Cerebellar cortex (tissue), 1 donor: ENCODE results near the gene TAMM41.
A peak's percentile ranks its signal among the peaks of the same experiment; 100 is the strongest.
"Not testable (repeated sequence)": the region's sequence is repeated elsewhere in the genome, so short reads cannot be mapped to it uniquely, and the experiment has no call there.

Experiments used
- DNase-seq: peaks from one replicate; pipeline ENCODE4 v3.0.0-alpha.2; 2015; ENCODE audit warnings: low spot score

The TAMM41 gene, protein sequence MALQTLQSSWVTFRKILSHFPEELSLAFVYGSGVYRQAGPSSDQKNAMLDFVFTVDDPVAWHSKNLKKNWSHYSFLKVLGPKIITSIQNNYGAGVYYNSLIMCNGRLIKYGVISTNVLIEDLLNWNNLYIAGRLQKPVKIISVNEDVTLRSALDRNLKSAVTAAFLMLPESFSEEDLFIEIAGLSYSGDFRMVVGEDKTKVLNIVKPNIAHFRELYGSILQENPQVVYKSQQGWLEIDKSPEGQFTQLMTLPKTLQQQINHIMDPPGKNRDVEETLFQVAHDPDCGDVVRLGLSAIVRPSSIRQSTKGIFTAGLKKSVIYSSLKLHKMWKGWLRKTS

DNA sequence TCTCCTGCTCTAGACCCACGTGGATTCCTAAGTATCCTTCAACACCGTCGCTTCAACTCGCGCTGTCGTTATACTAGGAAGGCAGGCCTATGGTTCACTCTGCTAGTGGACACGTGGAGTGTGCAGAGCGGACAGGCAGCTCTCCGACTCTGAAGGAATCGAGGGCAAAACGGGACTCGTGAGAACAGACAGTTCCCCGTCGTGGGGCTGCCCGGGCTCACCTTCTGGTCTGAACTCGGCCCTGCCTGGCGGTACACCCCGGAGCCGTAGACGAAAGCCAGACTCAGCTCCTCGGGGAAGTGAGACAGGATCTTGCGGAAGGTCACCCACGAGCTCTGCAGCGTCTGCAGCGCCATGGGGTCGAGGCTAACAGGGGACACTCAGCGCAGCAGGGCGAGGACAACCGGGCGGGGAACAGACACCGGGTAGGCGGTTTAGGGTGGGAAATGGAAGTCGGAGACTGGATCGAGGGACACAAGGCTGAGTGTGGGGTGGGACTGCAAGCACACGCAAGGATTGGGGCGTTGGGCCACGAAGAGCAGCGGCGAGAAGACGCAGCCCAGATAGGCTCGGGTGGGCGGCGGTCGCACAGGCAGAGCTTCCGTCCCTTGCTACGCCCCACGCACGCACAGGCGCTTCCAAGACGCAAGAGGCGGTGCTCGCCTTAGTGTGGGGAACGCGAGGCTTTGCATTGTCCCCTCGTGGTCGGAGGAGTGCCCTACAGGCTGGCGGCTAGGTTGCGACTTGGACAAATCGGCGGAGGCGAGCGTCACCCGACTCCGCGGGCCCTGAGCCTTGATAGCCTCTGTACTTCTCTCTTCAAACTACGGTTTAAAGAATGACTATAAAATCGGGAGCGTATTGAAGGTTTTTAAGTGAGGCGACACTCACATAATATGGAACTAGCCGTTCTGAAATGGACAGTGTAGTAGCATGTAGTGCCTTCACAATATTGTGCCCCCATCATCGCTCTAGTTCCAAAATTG lies at the start of gene TAMM41:
TSS of gene TAMM41 (minus strand) at position 605 of the 986 bp plus-strand sequence. CDS start at position 356, 249 bp downstream.
- peak; percentile 94 for DNase-seq

DNA sequence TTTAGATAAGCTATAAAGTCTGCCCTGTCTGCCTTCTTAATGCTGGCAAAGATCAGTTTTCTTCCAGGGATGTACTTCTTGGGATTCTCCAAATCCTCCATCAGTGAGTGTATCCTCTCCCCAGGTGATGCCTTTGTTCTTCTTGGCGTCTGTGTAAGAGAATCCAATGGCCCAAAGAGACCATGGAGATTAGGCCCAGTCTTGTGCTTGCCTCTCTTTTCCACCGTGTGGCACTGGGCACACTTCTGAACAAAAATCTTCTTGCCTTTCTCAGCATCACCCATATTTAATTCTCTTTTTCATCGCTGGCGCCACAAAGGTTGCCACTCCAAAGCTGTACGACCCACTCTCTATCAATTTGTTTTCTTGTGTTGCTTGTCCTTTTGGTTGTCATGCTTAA lies 32.2 kb upstream of the TAMM41 start:
- DNase-seq: no peak

DNA sequence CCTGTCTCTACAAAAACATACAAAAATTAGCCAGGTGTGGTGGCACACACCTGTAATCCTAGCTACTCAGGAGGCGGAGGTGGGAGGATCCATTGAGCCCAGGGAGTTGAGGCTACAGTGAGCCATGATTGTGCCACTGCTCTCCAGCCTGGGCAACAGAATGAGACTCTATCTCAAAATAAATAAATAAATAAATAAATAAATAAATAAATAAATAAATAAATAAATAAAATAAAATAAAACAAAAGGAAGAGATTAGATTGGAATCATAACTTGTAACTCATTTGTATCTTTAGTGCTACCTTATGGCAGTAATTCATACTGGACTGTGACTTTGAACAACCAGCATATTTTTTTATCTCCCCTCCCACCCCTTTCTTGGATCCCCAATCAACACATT lies 28.0 kb upstream of the TAMM41 start:
- DNase-seq: not testable (repeated sequence)

DNA sequence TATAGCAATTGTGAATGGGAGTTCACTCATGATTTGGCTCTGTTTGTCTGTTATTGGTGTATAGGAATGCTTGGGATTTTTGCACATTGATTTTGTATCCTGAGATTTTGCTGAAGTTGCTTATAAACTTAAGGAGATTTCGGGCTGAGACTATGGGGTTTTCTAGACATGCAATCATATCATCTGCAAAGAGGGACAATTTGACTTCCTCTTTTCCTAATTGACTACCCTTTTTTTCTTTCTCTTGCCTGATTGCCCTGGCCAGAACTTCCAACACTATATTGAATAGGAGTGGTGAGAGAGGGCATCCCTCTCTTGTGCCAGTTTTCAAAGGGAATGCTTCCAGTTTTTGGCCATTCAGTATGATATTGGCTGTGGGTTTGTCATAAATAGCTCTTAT lies 17.1 kb upstream of the TAMM41 start:
- DNase-seq: not testable (repeated sequence)

DNA sequence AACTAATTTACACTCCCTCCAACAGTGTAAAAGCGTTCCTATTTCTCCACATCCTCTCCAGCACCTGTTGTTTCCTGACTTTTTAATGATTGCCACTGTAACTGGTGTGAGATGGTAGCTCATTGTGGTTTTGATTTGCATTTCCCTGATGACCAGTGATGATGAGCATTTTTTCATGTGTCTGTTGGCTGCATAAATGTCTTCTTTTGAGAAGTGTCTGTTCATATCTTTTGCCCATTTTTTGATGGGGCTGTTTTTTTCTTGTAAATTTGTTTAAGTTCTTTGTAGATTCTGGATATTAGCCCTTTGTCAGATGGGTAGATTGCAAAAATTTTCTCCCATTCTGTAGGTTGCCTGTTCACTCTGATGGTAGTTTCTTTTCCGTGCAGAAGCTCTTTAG lies 15.9 kb upstream of the TAMM41 start:
- DNase-seq: not testable (repeated sequence)

DNA sequence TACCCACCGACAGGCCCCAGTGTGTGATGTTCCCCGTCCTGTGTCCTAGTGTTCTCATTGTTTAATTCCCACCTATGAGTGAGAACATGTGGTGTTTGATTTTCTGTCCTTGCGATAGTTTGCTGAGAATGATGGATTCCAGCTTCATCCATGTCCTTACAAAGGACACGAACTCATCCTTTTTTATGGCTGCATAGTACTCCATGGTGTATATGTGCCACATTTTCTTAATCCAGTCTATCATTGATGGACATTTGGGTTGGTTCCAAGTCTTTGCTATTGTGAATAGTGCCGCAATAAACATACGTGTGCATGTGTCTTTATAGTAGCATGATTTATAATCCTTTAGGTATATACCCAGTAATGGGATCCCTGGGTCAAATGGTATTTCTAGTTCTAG lies 15.5 kb upstream of the TAMM41 start:
- DNase-seq: not testable (repeated sequence)

DNA sequence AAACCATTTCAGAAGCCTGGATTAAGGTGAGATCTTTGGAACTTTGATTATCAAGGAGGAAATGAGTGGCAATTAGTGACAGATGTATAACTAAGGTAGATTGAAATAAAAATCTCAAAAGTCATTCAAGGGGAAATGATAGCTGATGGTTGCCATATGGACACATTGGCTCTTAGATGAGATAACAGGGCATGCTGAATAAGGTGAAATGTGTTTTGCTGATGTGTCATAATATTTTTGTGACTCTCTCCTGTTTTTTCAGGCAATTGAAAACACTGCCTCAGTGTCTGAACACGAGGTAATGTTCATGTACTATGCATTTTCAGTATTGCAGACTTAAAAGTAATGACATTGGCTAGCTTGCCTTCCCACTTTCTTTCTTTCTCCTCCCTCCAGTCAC lies 13.5 kb upstream of the TAMM41 start:
- peak; percentile 66 for DNase-seq

DNA sequence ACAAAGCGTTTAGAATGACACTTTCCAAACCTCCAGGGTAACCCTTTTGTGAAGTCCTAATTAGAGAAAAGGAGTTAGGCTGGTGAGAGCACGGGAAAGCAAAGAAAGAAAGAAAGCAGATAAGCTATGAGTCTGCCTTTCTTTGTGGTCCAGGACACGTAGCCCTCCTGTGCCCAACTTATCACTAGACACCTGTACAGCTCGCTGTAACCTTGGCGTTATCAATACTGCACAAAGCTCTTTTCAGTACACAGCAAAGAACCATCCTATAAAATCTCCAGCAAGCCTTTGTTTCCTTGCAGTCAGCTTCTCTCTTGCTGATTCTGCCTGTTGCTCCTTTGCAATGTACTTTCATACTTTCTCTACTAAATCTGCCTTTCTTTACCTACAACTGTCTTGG lies 6.8 kb upstream of the TAMM41 start:
- DNase-seq: no peak

DNA sequence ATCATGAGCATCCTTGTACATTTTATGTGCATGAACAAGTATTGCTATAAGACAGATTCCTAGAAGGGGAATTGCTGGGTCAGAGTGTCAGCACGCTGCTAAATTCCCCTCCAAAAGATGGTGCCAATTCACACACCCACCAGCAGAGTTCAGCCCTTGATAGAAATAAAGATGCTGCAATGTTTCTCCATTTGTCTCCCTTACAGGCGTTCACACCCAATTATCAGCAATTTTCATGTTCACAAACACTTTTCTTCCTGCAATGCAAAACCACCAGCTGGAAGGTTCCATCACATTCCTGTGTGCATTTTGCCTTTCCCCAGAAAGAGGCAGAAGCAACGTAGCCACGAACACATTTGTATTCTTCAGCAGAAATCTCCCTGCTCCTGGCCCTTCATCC lies 3.3 kb upstream of the TAMM41 start:
- peak; percentile 35 for DNase-seq

DNA sequence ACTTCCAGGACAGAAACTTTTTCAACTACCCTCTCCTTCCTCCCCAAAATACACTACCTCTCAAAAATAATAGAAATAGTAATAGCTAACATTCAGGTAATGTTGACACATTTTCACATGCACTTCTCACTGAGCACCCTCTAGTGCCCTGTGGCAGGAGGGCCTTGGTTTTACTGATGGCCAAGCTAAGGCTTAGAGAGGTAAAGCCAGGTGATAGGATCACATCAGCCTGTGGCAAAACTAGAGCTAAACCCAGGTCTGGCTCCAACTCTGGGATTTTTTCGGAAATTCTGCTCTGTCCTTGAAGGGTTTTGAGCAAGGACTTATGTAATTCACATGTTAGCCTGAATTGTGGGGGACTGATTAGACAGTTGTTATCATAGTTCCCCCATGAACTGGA lies 922 bp upstream of the TAMM41 start:
- peak; percentile 24 for DNase-seq

DNA sequence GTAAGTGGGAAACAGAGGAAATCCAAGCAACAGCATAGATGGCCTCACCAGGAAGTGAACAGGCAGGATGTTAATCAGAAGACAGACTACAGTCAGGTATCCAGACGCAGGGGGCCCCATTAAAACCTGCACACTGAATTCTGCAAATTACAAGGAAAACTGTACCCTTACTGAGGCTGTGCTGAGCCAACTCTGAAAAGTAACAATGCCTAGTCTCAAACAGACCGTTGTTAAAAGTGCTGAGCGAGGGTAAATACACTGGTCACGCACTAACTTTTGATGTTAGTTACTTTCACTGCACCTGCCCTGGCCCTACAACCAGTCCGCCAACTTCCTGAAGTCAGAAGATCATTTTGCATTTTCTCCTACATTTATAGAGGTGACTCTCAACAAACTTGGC lies 1.0 kb downstream of the TAMM41 start:
- DNase-seq: no peak

DNA sequence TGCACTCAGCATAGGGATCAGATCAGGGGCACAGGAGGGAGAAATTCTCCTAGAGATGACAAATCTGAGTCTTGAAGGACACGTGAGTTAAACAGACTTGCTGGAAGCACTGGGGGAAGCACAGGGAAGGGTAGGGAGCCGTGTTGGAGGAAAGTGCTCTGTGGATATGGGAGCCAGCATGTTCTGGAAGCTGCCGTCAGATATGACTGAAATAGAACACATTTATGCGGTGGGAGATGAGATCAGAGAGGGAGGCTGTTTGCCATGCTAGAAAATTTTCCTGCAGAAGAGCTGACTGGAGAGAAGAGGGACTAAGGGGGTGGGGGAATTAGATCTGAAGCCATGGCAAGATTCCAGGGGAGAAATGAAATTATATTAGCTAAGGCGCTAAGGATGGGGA lies 1.8 kb downstream of the TAMM41 start:
- DNase-seq: no peak

DNA sequence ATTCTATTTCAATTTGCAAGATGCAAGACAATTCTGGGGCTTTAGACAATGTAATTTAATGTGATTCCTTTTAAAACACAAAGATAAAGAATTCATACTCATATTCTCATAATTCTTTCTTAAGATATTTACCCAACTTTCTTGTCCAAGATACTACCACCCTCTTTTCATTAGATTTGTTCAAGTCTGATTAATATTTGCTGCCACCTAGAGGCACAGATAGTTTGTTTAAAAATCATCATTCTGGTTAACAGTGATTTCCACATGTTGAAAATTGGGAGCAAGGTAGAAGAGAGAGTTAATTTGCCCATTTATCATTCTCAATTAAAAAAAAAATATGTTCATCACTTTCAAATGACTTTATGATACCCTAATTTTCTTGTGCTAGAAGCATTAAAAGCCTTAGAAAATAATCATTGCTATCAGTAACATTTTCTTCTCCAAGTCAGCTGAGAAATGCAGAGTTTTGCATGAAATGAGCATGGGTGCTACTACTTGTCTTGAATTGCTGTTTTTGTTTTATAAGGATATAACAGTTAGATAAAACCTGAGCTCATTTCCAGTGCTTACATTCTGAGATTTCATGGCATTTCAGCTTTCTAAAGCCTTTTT lies 11.6 kb downstream of the TAMM41 start:
- DNase-seq: peak; percentile 54

DNA sequence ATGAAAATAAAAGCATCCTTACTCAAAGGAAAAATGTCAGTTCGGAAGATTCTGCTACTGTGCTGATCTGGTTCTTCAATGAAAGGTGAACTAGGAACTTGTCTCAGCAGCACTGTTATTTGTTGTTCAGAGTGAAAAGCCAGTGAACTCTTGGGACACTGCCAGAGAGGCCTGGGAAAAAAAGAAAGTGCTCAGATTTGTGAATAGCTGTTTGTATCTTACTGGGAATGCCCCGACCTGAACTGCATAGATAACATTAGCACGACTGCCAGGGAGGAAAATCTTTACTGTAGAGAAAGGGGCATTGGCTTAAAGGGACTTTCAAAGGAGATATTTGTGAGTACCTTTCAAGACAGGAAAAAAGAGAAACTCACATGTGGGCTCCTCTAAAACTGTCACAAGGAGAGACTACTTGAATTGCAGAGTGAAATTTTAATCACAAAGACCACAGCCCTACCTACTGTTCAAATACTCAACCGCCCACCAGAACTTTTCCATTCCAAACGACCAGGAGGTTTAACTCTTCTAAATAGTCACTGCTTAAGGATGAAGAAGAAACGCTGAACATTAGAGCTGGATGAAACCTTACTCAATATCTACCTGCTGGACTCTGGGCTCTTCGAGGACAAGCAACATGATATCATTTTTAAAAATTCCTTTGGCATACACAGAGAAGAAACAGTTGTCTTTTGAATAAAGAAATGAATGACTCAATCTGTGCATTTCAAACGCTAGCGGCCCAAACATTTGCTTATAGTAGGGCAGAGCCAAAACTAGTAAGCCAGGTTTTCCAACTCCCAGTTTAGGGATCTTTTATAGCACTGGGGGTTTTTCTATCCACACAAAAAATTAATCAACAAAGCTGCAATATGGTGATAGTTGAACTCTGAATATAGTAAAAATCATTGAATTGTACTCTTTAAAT lies 13.4 kb downstream of the TAMM41 start:
- no peak for DNase-seq

DNA sequence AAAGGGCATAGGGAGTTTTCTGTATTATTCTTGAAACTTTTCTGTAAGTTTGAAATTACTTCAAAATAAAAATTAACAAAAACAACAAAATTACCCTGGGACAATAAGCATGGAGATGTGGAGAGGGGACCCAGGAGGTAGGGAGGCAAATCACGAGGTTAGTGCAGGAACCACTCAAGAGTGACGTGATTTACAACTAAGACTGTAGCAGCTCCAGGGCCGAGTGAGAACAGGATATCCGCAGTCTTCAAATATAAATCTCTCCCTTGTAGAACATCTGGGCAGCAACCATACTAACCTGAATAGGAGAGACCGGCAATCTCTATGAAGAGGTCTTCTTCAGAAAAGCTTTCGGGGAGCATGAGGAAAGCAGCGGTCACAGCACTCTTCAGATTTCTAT lies 17.3 kb downstream of the TAMM41 start:
- DNase-seq: no peak

DNA sequence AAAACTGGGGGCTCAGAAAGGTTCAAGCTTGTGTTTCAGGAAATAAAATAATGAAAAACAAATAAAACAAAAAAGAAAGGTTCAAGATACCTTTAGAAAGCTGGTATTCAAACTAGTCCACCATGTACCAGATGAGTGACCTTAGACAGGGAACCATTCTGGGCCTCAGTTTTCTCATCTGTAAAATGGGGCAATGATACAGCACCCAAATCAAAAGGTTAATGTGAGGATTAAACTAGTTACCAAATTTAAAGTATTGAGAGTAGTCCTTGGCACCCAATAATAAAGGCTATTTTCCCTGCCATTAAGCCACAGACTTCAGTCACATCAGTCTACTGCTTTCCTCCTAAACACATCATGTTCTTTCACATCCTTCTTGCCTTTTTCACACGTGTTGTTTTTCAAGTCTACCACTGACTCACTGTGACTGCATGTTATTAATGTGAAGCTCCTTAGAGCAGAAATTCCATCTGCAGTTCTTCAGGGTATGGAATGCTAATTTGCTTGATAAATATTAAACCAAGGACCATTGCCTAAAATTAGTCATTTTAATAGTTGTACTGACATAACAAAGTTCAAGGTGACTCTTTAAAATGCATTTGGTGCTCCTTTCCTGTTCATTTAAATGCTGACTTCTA lies 19.9 kb downstream of the TAMM41 start:
- no peak for DNase-seq

DNA sequence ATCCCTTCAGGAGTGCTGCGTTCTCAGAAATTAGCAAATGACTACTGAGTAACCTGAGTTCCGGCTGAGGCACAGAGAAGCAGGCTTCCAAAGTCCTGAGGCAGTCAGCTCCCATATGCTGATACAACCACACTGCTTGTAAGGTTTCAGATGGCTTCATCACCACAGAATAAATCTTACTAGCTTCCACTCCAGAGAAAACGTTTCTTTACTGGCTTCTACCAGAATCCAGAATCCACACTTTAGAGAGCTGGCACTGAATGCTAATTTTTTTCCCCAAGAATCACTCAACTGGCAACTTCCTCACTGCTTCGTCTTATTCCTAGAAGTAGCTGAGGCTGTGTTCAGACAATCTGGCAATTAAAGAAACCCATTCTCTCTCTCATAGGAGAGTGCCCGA lies 21.4 kb downstream of the TAMM41 start:
- DNase-seq: no peak

DNA sequence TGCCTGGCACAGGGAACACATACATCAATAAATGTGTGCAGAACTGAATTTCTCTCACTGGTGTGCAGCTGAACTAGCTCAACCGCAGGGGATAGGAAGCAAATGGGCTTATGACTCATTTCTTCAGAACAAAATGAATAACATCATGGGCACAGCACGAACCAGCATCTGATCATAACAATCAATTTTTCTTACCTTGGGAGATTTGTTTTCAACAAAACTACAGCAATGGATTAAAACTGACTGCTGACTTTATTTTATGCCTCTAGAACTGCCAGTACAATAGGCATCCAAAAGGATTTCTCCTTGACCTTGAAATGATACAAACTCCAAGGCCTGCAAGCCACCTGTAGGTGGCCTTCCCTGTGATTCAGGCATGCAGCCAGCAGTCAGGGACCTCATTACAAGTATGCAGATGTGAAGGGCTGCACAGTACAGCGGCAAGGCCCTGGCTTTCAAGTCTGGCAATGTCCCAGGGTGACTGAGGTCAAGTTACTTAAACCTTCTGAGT lies 26.1 kb downstream of the TAMM41 start:
- no peak for DNase-seq

DNA sequence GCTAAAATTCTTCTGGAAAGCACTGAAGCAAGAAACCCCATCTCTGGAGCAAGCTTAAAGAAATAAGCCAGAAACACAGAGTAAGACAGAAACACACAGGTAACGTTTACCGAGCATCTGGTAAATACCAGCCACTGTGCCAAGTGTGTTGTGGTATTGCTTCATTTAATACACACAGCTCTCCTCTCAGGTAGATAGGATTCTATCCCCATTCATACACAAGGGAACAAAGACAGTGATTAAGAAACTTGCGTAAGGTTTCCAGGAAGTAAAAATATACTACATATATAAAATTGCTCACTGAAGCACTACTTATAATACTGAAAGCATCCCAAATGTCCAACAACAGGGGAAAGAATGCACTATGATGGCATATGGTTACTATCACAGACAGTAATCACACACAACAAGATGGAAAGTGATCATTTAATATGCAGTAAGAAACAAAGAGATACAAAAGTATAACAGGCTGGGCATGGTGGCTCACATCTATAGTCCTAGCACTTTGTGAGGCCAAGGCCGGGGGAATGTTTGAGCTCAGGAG lies 27.5 kb downstream of the TAMM41 start:
- DNase-seq: no peak

DNA sequence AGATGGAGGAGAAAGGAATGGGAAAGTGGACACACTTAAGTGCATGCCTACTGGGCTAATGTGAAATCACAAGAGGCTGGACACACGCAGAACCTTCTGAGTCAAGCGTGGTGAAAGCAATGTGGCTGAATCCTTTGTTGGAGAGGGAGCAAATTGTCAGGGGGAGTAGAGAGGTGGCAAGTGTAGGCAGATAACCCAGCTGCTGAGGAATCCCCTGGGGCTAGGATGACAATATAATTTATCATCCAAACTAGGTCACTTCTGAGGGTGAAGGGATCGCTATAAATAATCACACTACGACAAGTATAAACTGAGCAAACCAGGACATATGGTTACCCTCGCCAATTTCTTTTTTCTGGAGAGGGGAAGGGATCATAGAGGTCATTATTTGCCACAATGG lies 28.7 kb downstream of the TAMM41 start:
- no peak for DNase-seq

DNA sequence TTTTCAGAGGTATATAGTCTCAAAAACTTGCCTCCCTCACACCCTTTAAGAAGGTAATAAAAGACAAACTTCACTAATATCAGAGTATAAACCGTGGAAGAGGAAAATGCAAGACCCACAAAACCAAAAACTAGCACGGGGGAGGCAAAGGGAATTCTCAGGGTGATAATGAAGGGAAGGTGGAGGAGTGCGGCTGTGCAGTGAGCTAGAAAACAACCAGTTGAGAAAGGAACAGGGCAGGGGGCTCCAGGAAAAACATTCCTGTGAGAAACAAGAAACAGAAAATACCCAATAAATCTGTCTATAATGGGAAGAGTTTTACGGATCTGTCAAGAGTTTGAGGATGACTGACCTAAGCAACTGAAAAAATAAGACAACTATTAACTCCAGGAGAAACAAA lies 31.6 kb downstream of the TAMM41 start:
- DNase-seq: no peak
